ENCODE data around the gene RALGPS2.

RALGPS2 gene

GRCh38 chr1:178686407-178686806 lies 38.6 kb upstream of the RALGPS2 start (continued):
- TF ChIP-seq MZF1 (tag by site-specific recombination; IDR thresholded peaks at IDR 0.05; ENCODE audit: borderline replicate concordance) = no peak
- no peak for TF ChIP-seq ZNF843 (tag by site-specific recombination; IDR thresholded peaks at IDR 0.05)
- TF ChIP-seq ZNF558 (tag by site-specific recombination; IDR thresholded peaks at IDR 0.05) = no peak
- no peak for TF ChIP-seq ZNF248 (tag by site-specific recombination; IDR thresholded peaks at IDR 0.05)

- no peak for TF ChIP-seq BCL11A (tag by site-specific recombination; IDR thresholded peaks at IDR 0.05; ENCODE audit: low read depth)
- TF ChIP-seq ZNF211 (tag by site-specific recombination; IDR thresholded peaks at IDR 0.05; ENCODE audit: low read depth) = no peak
- TF ChIP-seq KLF1 (tag by site-specific recombination; IDR thresholded peaks at IDR 0.05) = no peak
- TF ChIP-seq ZNF548 (tag by site-specific recombination; IDR thresholded peaks at IDR 0.05) = no peak
- TF ChIP-seq TSHZ1 (tag by site-specific recombination; IDR thresholded peaks at IDR 0.05; ENCODE audit: borderline replicate concordance) = no peak
- no peak for TF ChIP-seq ZNF362 (tag by site-specific recombination; IDR thresholded peaks at IDR 0.05)
- TF ChIP-seq ZNF223 (tag by site-specific recombination; IDR thresholded peaks at IDR 0.05) = no peak
- TF ChIP-seq ZNF155 (tag by site-specific recombination; IDR thresholded peaks at IDR 0.05) = no peak
- no peak for TF ChIP-seq ZNF48 (tag by site-specific recombination; IDR thresholded peaks at IDR 0.05)
- no peak for TF ChIP-seq EGR2 (tag by site-specific recombination; IDR thresholded peaks at IDR 0.05; ENCODE audit: low read depth)
- TF ChIP-seq MEIS1 (CRISPR knock-in tag; IDR thresholded peaks at IDR 0.05; ENCODE audit: borderline replicate concordance) = no peak
- POLR2A ChIA-PET = no interaction called here
- H3K36me3 ChIP-seq (ENCODE audit: control insufficient read depth in 2 of 2, insufficient read depth in 1 of 2, low read length in 2 of 2) = no peaks in the 10 kb centered on the region
- no peak overlapping the region for H3K4me3 ChIP-seq (ENCODE audit: low read depth, low read length)
- H3K4me1 ChIP-seq (ENCODE audit: control insufficient read depth, insufficient read depth, low read length) = no peaks in the 10 kb centered on the region
- CTCF ChIA-PET = no interaction called here
- H3K27ac ChIP-seq (ENCODE audit: extremely low read depth, low read depth, low read length) = no peak overlapping the region
- H3K9me3 ChIP-seq (ENCODE audit: control insufficient read depth, insufficient read depth, low read depth, low read length) = no peaks in the 10 kb centered on the region
Observed at GRCh38 chr1:178688244-178688643, 36.8 kb upstream of the RALGPS2 start.

- Histone ChIP-seq H3K36me3 (ENCODE audit: control insufficient read depth in 2 of 2, insufficient read depth in 1 of 2, low read length in 2 of 2) (no peaks in the 10 kb centered on the region), H3K27ac (ENCODE audit: extremely low read depth, low read depth, low read length) (no peak overlapping the region), H3K4me3 (ENCODE audit: low read depth, low read length) (no peak overlapping the region), H3K4me1 (ENCODE audit: control insufficient read depth, insufficient read depth, low read length) (no peaks in the 10 kb centered on the region), H3K9me3 (ENCODE audit: control insufficient read depth, insufficient read depth, low read depth, low read length) (no peaks in the 10 kb centered on the region)
- CTCF ChIA-PET = no interaction called here
- POLR2A ChIA-PET = no interaction called here
- TF ChIP-seq ZNF214 (tag by site-specific recombination; IDR thresholded peaks at IDR 0.05; ENCODE audit: borderline replicate concordance) = no peak
- no peak for TF ChIP-seq ZFP3 (tag by site-specific recombination; IDR thresholded peaks at IDR 0.05; ENCODE audit: low read depth)
- no peak for TF ChIP-seq GLIS2 (tag by site-specific recombination; IDR thresholded peaks at IDR 0.05)
- no peak for TF ChIP-seq ZNF132 (tag by site-specific recombination; IDR thresholded peaks at IDR 0.05; ENCODE audit: borderline replicate concordance)
- no peak for TF ChIP-seq ZNF548 (tag by site-specific recombination; IDR thresholded peaks at IDR 0.05)
- TF ChIP-seq ZFP69B (tag by site-specific recombination; IDR thresholded peaks at IDR 0.05) = no peak
- no peak for TF ChIP-seq MZF1 (tag by site-specific recombination; IDR thresholded peaks at IDR 0.05; ENCODE audit: borderline replicate concordance)
- TF ChIP-seq PRDM10 (tag by site-specific recombination; IDR thresholded peaks at IDR 0.05) = no peak
- TF ChIP-seq ZIC2 (tag by site-specific recombination; IDR thresholded peaks at IDR 0.05) = no peak
- no peak for TF ChIP-seq ZNF701 (tag by site-specific recombination; IDR thresholded peaks at IDR 0.05)
- no peak for TF ChIP-seq ZFHX2 (tag by site-specific recombination; conservative IDR thresholded peaks at IDR 0.05)
- no peak for TF ChIP-seq ZNF48 (tag by site-specific recombination; IDR thresholded peaks at IDR 0.05)
- no peak for TF ChIP-seq ZNF138 (tag by site-specific recombination; IDR thresholded peaks at IDR 0.05; ENCODE audit: borderline replicate concordance)
- no peak for TF ChIP-seq ZEB2 (tag by site-specific recombination; IDR thresholded peaks at IDR 0.05)
- no peak for TF ChIP-seq ZNF184 (tag by site-specific recombination; IDR thresholded peaks at IDR 0.05)
- no peak for TF ChIP-seq ZNF660 (tag by site-specific recombination; IDR thresholded peaks at IDR 0.05)
Observed at GRCh38 chr1:178689769-178690168, 35.3 kb upstream of the RALGPS2 start.

Data from HEK293 (cell line).